Measurements from ENCODE around the gene NEK11. TPM values are rescaled to one million over a fixed set of nuclear protein-coding genes. Genes with fewer than 3 reads are reported as not detected.

The NEK11 gene
- total and polyA plus RNA-seq, 9 of the 15 experiments (the other 6 are each of a cell fraction or from before 2014, with no cell fraction given): 0.28 to 1.5 (median 0.87) TPM

DNA sequence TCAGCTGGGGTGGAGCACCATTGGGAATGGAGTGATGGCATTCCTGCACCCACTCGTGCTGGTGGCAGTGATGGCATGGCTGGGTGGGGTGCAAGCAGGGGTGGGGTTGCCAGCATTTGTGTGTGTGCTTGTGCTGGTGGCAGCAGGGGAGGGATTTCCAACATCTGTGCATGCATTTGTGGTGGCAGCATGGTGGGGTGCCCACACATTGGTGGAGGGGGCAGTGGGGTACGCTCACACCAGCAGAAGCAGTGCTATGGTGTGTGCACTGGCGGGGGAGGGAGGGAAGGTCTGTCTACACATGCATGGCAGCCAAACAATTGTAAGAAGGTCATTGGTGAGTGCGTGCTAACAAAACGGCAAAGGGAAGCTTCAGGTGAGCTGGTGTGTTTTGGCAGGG, 278.2 kb downstream of the NEK11 start:
- Histone ChIP-seq H3K79me2 (ENCODE audit: control insufficient read depth, insufficient read depth, low read length) (no peaks in the 10 kb centered on the region), H4K20me1 (replicated peaks; ENCODE audit: control insufficient read depth, insufficient read depth, low read length) (no peaks in the 10 kb centered on the region), H2AFZ (ENCODE audit: low read depth, low read length) (no peak overlapping the region), H3K27ac (ENCODE audit: extremely low read depth, low read depth, low read length) (no peak overlapping the region), H3K9me3 (replicated peaks; ENCODE audit: control insufficient read depth, insufficient read depth, low read depth, low read length) (no peaks in the 10 kb centered on the region), H3K36me3 (ENCODE audit: control insufficient read depth, insufficient read depth, low read length) (no peaks in the 10 kb centered on the region), H3K4me2 (ENCODE audit: insufficient read depth, low read length) (no peak overlapping the region), H3K27me3 (ENCODE audit: control insufficient read depth in 2 of 2, insufficient read depth in 2 of 2, low read length in 2 of 2) (no peaks in the 10 kb centered on the region; a peak in 1 of 5 replicates), H3K9ac (ENCODE audit: insufficient read depth in 1 of 2, low read depth in 2 of 2, low read length in 2 of 2) (no peak overlapping the region), H3K4me1 (replicated peaks in 1 of 2; ENCODE audit: control insufficient read depth in 2 of 2, insufficient read depth in 2 of 2, low read length in 2 of 2) (no peaks in the 10 kb centered on the region), H3K4me3 (no peak overlapping the region), H3K9me1 (ENCODE audit: control insufficient read depth, insufficient read depth, low read length) (no peaks in the 10 kb centered on the region)
- in situ Hi-C loops (cut with MboI) (no loop called here), intact Hi-C loops (cut with micrococcal nuclease) (no loop called here)
- no TSS peak for BruUV-seq (replicated peaks)
- no peak for FAIRE-seq
- DNase-seq (ENCODE audit: extremely low read depth in 1 of 4, low spot score in 3 of 4): no peak
- no peak for ATAC-seq
- ChIA-PET POLR2A (no interaction called here), CTCF (ENCODE audit: low intra/inter-chr PET ratio) (no interaction called here)
- WGBS (ENCODE audit: insufficient coverage, low coverage, missing lambda C conversion rate): 8% methylated on average over 2 of the region's 5 CpGs
- TF ChIP-seq FOXA1 (IDR thresholded peaks at IDR 0.05; ENCODE audit: borderline replicate concordance) (no peak), RBM17 (IDR thresholded peaks at IDR 0.05; ENCODE audit: borderline replicate concordance, low read depth, low read length) (no peak), BCL6 (CRISPR knock-in tag; IDR thresholded peaks at IDR 0.05) (no peak), CC2D1A (IDR thresholded peaks at IDR 0.05) (no peak), ZNF239 (CRISPR knock-in tag; IDR thresholded peaks at IDR 0.05) (no peak), IFI16 (CRISPR knock-in tag; IDR thresholded peaks at IDR 0.05) (no peak), ZSCAN29 (IDR thresholded peaks at IDR 0.05) (no peak), THAP12 (CRISPR knock-in tag; IDR thresholded peaks at IDR 0.05) (no peak), ZNF707 (CRISPR knock-in tag; conservative IDR thresholded peaks at IDR 0.05) (no peak), PHF8 (IDR thresholded peaks at IDR 0.05; ENCODE audit: borderline replicate concordance, low read length) (no peak), GTF2A2 (tag; IDR thresholded peaks at IDR 0.05) (no peak), ZC3H11A (IDR thresholded peaks at IDR 0.05; ENCODE audit: low read depth, low read length) (no peak), HNRNPLL (IDR thresholded peaks at IDR 0.05; ENCODE audit: low read depth, low read length, poor library complexity, severe bottlenecking) (no peak), ZFP30 (CRISPR knock-in tag; IDR thresholded peaks at IDR 0.05; ENCODE audit: borderline replicate concordance) (no peak), ZNF644 (tag; IDR thresholded peaks at IDR 0.05; ENCODE audit: low read depth) (no peak), POLR2A (conservative IDR thresholded peaks at IDR 0.05) (no peak), ZNF445 (CRISPR knock-in tag; IDR thresholded peaks at IDR 0.05; ENCODE audit: low read depth) (no peak)
- TF ChIP-seq, protein P1, sequence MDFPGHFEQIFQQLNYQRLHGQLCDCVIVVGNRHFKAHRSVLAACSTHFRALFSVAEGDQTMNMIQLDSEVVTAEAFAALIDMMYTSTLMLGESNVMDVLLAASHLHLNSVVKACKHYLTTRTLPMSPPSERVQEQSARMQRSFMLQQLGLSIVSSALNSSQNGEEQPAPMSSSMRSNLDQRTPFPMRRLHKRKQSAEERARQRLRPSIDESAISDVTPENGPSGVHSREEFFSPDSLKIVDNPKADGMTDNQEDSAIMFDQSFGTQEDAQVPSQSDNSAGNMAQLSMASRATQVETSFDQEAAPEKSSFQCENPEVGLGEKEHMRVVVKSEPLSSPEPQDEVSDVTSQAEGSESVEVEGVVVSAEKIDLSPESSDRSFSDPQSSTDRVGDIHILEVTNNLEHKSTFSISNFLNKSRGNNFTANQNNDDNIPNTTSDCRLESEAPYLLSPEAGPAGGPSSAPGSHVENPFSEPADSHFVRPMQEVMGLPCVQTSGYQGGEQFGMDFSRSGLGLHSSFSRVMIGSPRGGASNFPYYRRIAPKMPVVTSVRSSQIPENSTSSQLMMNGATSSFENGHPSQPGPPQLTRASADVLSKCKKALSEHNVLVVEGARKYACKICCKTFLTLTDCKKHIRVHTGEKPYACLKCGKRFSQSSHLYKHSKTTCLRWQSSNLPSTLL (IDR thresholded peaks at IDR 0.05): no peak
- TF ChIP-seq, protein P2, sequence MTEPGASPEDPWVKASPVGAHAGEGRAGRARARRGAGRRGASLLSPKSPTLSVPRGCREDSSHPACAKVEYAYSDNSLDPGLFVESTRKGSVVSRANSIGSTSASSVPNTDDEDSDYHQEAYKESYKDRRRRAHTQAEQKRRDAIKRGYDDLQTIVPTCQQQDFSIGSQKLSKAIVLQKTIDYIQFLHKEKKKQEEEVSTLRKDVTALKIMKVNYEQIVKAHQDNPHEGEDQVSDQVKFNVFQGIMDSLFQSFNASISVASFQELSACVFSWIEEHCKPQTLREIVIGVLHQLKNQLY (CRISPR knock-in tag; conservative IDR thresholded peaks at IDR 0.05): no peak
